GM23338 (cell line): ENCODE data around the gene MED13. TPM values are rescaled to one million over a fixed set of nuclear protein-coding genes. Genes with fewer than 3 reads are reported as not detected.

ENCODE experiments used
- ATAC-seq: fragments of 200-7000 bp; cut with Tn5 transposase; 3 replicates; pipeline ENCODE4 v1.9.1; 2020
- DNase-seq: peaks from one replicate; pipeline ENCODE4 v3.0.0-alpha.2; 2015; ENCODE audit warnings: low spot score
- H2AFZ ChIP-seq: fragments of 200-600 bp; sonication (generic); 2 replicates; pipeline ENCODE4 v1.8.0; 2016; ENCODE audit warnings: antibody characterized with exemption, mild to moderate bottlenecking, moderate library complexity
- H3F3A ChIP-seq: fragments of 200-600 bp; sonication (generic); replicated peaks from 2 replicates; pipeline ENCODE4 v1.8.0; 2017; ENCODE audit warnings: antibody characterized with exemption, mixed run types, low read depth
- H3K27ac ChIP-seq: fragments of 200-600 bp; sonication (generic); 2 replicates; pipeline ENCODE4 v1.6.1; 2016; ENCODE audit warnings: low read depth
- H3K27me3 ChIP-seq: fragments of 200-600 bp; sonication (generic); 2 replicates; pipeline ENCODE4 v1.8.0; 2016; ENCODE audit warnings: mild to moderate bottlenecking, mixed run types, moderate library complexity; ENCODE audit not compliant: insufficient read depth
- H3K36me3 ChIP-seq: fragments of 200-600 bp; sonication (generic); 2 replicates; pipeline ENCODE4 v1.8.0; 2016; ENCODE audit warnings: mild to moderate bottlenecking; ENCODE audit not compliant: insufficient read depth
- H3K4me1 ChIP-seq: fragments of 200-600 bp; sonication (generic); 2 replicates; pipeline ENCODE4 v1.8.0; 2016; ENCODE audit warnings: mild to moderate bottlenecking, moderate library complexity; ENCODE audit not compliant: insufficient read depth
- H3K4me2 ChIP-seq: fragments of 200-600 bp; sonication (generic); 2 replicates; pipeline ENCODE4 v1.7.1; 2017; ENCODE audit warnings: mixed run types
- H3K4me3 ChIP-seq: fragments of 200-600 bp; sonication (generic); 2 replicates; pipeline ENCODE4 v1.6.1; 2016; ENCODE audit warnings: mixed run types
- H3K79me2 ChIP-seq: fragments of 200-600 bp; sonication (generic); replicated peaks from 2 replicates; pipeline ENCODE4 v1.8.0; 2017; ENCODE audit warnings: mild to moderate bottlenecking; ENCODE audit not compliant: insufficient read depth
- H3K9me2 ChIP-seq: fragments of 200-600 bp; sonication (generic); 2 replicates; pipeline ENCODE4 v1.8.0; 2017; ENCODE audit not compliant: insufficient read depth
- H4K20me1 ChIP-seq: fragments of 200-600 bp; sonication (generic); replicated peaks from 2 replicates; pipeline ENCODE4 v1.8.0; 2017; ENCODE audit warnings: mild to moderate bottlenecking; ENCODE audit not compliant: insufficient read depth
- H3K27ac Mint-ChIP-seq: 2 replicates; pipeline ENCODE4 v1.8.0; 2020; ENCODE audit warnings: inconsistent platforms, mild to moderate bottlenecking, moderate library complexity, mixed read lengths
- H3K27me3 Mint-ChIP-seq: 3 replicates; pipeline ENCODE4 v1.8.0; 2022; ENCODE audit warnings: low read depth, mild to moderate bottlenecking, moderate library complexity, mixed read lengths, inconsistent platforms; ENCODE audit not compliant: insufficient read depth, poor library complexity
- H3K36me3 Mint-ChIP-seq: 3 replicates; pipeline ENCODE4 v1.8.0; 2021; ENCODE audit warnings: low read depth, mild to moderate bottlenecking, inconsistent platforms, moderate library complexity, mixed read lengths
- H3K4me1 Mint-ChIP-seq: 3 replicates; pipeline ENCODE4 v1.8.0; 2020; ENCODE audit warnings: mild to moderate bottlenecking, inconsistent platforms, mixed read lengths
- H3K4me3 Mint-ChIP-seq: 3 replicates; pipeline ENCODE4 v1.8.0; 2021; ENCODE audit warnings: moderate library complexity, mild to moderate bottlenecking, inconsistent platforms, mixed read lengths
- H3K9me3 Mint-ChIP-seq: 3 replicates; pipeline ENCODE4 v1.8.0; 2020; ENCODE audit warnings: moderate library complexity, mild to moderate bottlenecking, inconsistent platforms, mixed read lengths
- CREB1 ChIP-seq: fragments of 250-450 bp; sonication (Bioruptor Pico); IDR thresholded peaks from 2 replicates; pipeline ENCODE4 v1.5.0; 2020; ENCODE audit warnings: low read depth, mild to moderate bottlenecking, moderate library complexity
- CTCF ChIP-seq, 2 experiments: fragments of 200-600 bp in 1 of 2; sonication (generic) in 1 of 2; conservative IDR thresholded peaks; 2 replicates each; pipeline versions ENCODE4 v1.5.1 to v1.6.1; 2016 to 2017; ENCODE audit warnings: antibody characterized with exemption in 2 of 2, low read depth in 2 of 2, mild to moderate bottlenecking in 2 of 2, moderate library complexity in 1 of 2
- ETS1 ChIP-seq: IDR thresholded peaks from 2 replicates; pipeline ENCODE4 v1.6.1; 2016; ENCODE audit warnings: antibody characterized with exemption
- EZH2 ChIP-seq: fragments of 200-600 bp; sonication (generic); IDR thresholded peaks from one replicate; pipeline ENCODE4 v1.8.0; 2017; ENCODE audit warnings: antibody characterized with exemption, mild to moderate bottlenecking, low read depth; ENCODE audit not compliant: unreplicated experiment
- EZH2phosphoT487 ChIP-seq: fragments of 200-600 bp; sonication (generic); IDR thresholded peaks from one replicate; pipeline ENCODE4 v1.8.1; 2018; ENCODE audit warnings: antibody characterized with exemption; ENCODE audit not compliant: unreplicated experiment
- JUNB ChIP-seq: IDR thresholded peaks from one replicate; pipeline ENCODE4 v1.6.1; 2016; ENCODE audit warnings: antibody characterized with exemption; ENCODE audit not compliant: unreplicated experiment
- NANOG ChIP-seq: IDR thresholded peaks from 2 replicates; pipeline ENCODE4 v1.6.1; 2016; ENCODE audit warnings: antibody characterized with exemption, borderline replicate concordance
- POLR2AphosphoS5 ChIP-seq: IDR thresholded peaks from 2 replicates; pipeline ENCODE4 v1.6.1; 2016; ENCODE audit warnings: antibody characterized with exemption, low read depth
- STAT1 ChIP-seq: IDR thresholded peaks from one replicate; pipeline ENCODE4 v1.6.1; 2016; ENCODE audit warnings: antibody characterized with exemption; ENCODE audit not compliant: unreplicated experiment
- ZNF114 ChIP-seq: fragments of 250-450 bp; sonication (Bioruptor Pico); IDR thresholded peaks from 2 replicates; pipeline ENCODE4 v1.5.0; 2020; ENCODE audit warnings: mild to moderate bottlenecking, moderate library complexity
- ZNF331 ChIP-seq: fragments of 250-450 bp; sonication (Bioruptor Pico); IDR thresholded peaks from 2 replicates; pipeline ENCODE4 v1.5.0; 2020; ENCODE audit warnings: low read depth, mild to moderate bottlenecking, moderate library complexity
- polyA plus RNA-seq: library from polyadenylated mRNA; unstranded; fragments of >200 nt; fragmentation: Nextera tagmentation; extraction: Ambion mirVana; gene quantifications from 2 replicates; pipeline ENCODE4 v1.2.1, GENCODE V29; 2016
- total RNA-seq: library from RNA; depleted of rRNA; stranded (reverse); fragments of >200 nt; shearing (Covaris generic); gene quantifications from 2 replicates; pipeline ENCODE4 v1.2.3, GENCODE V29; 2014

Gene MED13
- total and polyA plus RNA-seq, 2 experiments from 2014 or later, result 13.0 to 45.8 TPM

GRCh38 chr17:62024866-62025265, 40.2 kb downstream of the MED13 start (continued):
- TF ChIP-seq EZH2 (no peak), ZNF114 (CRISPR knock-in tag) (no peak), EZH2phosphoT487 (no peak), ZNF331 (CRISPR knock-in tag) (no peak)

- Histone ChIP-seq H3K4me2 (no peak overlapping the region), H3K4me1 (no peaks in the 10 kb centered on the region), H3K79me2 (peaks cover 67% of the 10 kb centered on the region), H3F3A (no peaks in the 10 kb centered on the region), H3K4me3 (no peak overlapping the region), H3K27ac (no peak overlapping the region), H4K20me1 (no peaks in the 10 kb centered on the region; the same call in 1 of the 2 replicates), H3K9me2 (no peaks in the 10 kb centered on the region), H3K36me3 (peaks cover 23% of the 10 kb centered on the region), H3K27me3 (no peaks in the 10 kb centered on the region), H2AFZ (no peak overlapping the region)
- 0 out of 3 replicates have a peak, but pooled peaks cover 4% of the 10 kb centered on the region for H3K9me3 Mint-ChIP-seq
- H3K4me3 Mint-ChIP-seq, result no peak overlapping the region
- peaks cover 63% of the 10 kb centered on the region for H3K36me3 Mint-ChIP-seq
- no peak overlapping the region for H3K27ac Mint-ChIP-seq
- H3K27me3 Mint-ChIP-seq, result no peaks in the 10 kb centered on the region
- ATAC-seq, result no peak
- no peak for DNase-seq
- no peaks in the 10 kb centered on the region; the same call in 2 of the 3 replicates for H3K4me1 Mint-ChIP-seq
- TF ChIP-seq STAT1 (no peak), CTCF (conservative IDR thresholded peaks at IDR 0.05; ENCODE audit: low read depth in 2 of 2) (no peak), ETS1 (no peak)
These were observed 47.2 kb downstream of the MED13 start for GRCh38 chr17:62017912-62018311.

- Histone ChIP-seq H3K27me3 (no peaks in the 10 kb centered on the region), H3K4me2 (no peak overlapping the region), H4K20me1 (no peaks in the 10 kb centered on the region; the same call in 1 of the 2 replicates), H2AFZ (no peak overlapping the region), H3F3A (no peaks in the 10 kb centered on the region), H3K4me1 (no peaks in the 10 kb centered on the region), H3K36me3 (peaks cover 18% of the 10 kb centered on the region), H3K9me2 (no peaks in the 10 kb centered on the region), H3K27ac (no peak overlapping the region), H3K79me2 (peaks cover 65% of the 10 kb centered on the region), H3K4me3 (no peak overlapping the region)
- no peaks in the 10 kb centered on the region for H3K27me3 Mint-ChIP-seq
- H3K9me3 Mint-ChIP-seq, result 0 out of 3 replicates have a peak, but pooled peaks cover 4% of the 10 kb centered on the region
- H3K36me3 Mint-ChIP-seq, result peaks cover 63% of the 10 kb centered on the region
- ATAC-seq (no peak), DNase-seq (no peak)
- H3K4me3 Mint-ChIP-seq, result no peak overlapping the region
- H3K4me1 Mint-ChIP-seq, result no peaks in the 10 kb centered on the region; the same call in 2 of the 3 replicates
- no peak overlapping the region for H3K27ac Mint-ChIP-seq
- no peak for TF ChIP-seq ETS1
- TF ChIP-seq JUNB, result no peak
- TF ChIP-seq NANOG, result no peak
- no peak for TF ChIP-seq CREB1 (CRISPR knock-in tag)
- no peak for TF ChIP-seq STAT1
- TF ChIP-seq POLR2AphosphoS5, result no peak
- TF ChIP-seq CTCF (conservative IDR thresholded peaks at IDR 0.05; ENCODE audit: low read depth in 2 of 2), result no peak
- no peak for TF ChIP-seq EZH2
- no peak for TF ChIP-seq EZH2phosphoT487
These were observed 47.6 kb downstream of the MED13 start for GRCh38 chr17:62017496-62017895.
